GM23248 (cell line): ENCODE data around the gene TEAD1. TPM values are rescaled to one million over a fixed set of nuclear protein-coding genes. Genes with fewer than 3 reads are reported as not detected.

Experiments
- DNase-seq: peaks from one replicate; pipeline ENCODE4 v3.0.0-alpha.2; 2015
- H2AFZ ChIP-seq: fragments of 200-600 bp; sonication (generic); 2 replicates; pipeline ENCODE4 v1.6.1; 2016; ENCODE audit warnings: antibody characterized with exemption
- H3F3A ChIP-seq: fragments of 200-600 bp; sonication (generic); 2 replicates; pipeline ENCODE4 v1.6.1; 2016; ENCODE audit warnings: mild to moderate bottlenecking, antibody characterized with exemption, mixed run types; ENCODE audit not compliant: insufficient read depth
- H3K27ac ChIP-seq: fragments of 200-600 bp; sonication (generic); 2 replicates; pipeline ENCODE4 v1.5.1; 2016; ENCODE audit warnings: mild to moderate bottlenecking
- H3K27me3 ChIP-seq: fragments of 200-600 bp; sonication (generic); replicated peaks from 2 replicates; pipeline ENCODE4 v1.6.1; 2016; ENCODE audit warnings: mild to moderate bottlenecking; ENCODE audit not compliant: insufficient read depth
- H3K36me3 ChIP-seq: fragments of 200-600 bp; sonication (generic); 2 replicates; pipeline ENCODE4 v1.6.1; 2016; ENCODE audit warnings: low read depth, mild to moderate bottlenecking
- H3K4me1 ChIP-seq: fragments of 200-600 bp; sonication (generic); 2 replicates; pipeline ENCODE4 v1.6.1; 2016; ENCODE audit warnings: mild to moderate bottlenecking; ENCODE audit not compliant: insufficient read depth
- H3K4me2 ChIP-seq: fragments of 200-600 bp; sonication (generic); one replicate; pipeline ENCODE4 v1.6.1; 2016; ENCODE audit warnings: mild to moderate bottlenecking; ENCODE audit not compliant: unreplicated experiment
- H3K4me3 ChIP-seq: fragments of 200-600 bp; sonication (generic); 2 replicates; pipeline ENCODE4 v1.5.1; 2016; ENCODE audit warnings: mild to moderate bottlenecking
- H3K79me2 ChIP-seq: fragments of 200-600 bp; sonication (generic); 2 replicates; pipeline ENCODE4 v1.6.1; 2016; ENCODE audit warnings: mild to moderate bottlenecking; ENCODE audit not compliant: insufficient read depth
- H3K9ac ChIP-seq: fragments of 200-600 bp; sonication (generic); 2 replicates; pipeline ENCODE4 v1.6.1; 2016; ENCODE audit warnings: mild to moderate bottlenecking
- H3K9me2 ChIP-seq: fragments of 200-600 bp; sonication (generic); 2 replicates; pipeline ENCODE4 v1.6.1; 2016; ENCODE audit warnings: mixed run types, mild to moderate bottlenecking, moderate library complexity; ENCODE audit not compliant: insufficient read depth
- H3K9me3 ChIP-seq: fragments of 200-600 bp; sonication (generic); one replicate; pipeline ENCODE4 v1.6.1; 2017; ENCODE audit warnings: low read depth
- H4K20me1 ChIP-seq: fragments of 200-600 bp; sonication (generic); 2 replicates; pipeline ENCODE4 v1.6.0; 2016; ENCODE audit not compliant: insufficient read depth
- EZH2 ChIP-seq: fragments of 200-600 bp; sonication (generic); IDR thresholded peaks from 2 replicates; pipeline ENCODE4 v1.6.1; 2018; ENCODE audit warnings: antibody characterized with exemption, mild to moderate bottlenecking; ENCODE audit not compliant: insufficient read depth, poor library complexity, severe bottlenecking
- EZH2phosphoT487 ChIP-seq: fragments of 200-600 bp; sonication (generic); IDR thresholded peaks from 2 replicates; pipeline ENCODE4 v1.6.1; 2018; ENCODE audit warnings: antibody characterized with exemption, moderate library complexity, mild to moderate bottlenecking, low read depth; ENCODE audit not compliant: insufficient read depth
- WGBS, 2 experiments: methylation state at CpG; one replicate each; pipeline ENCODE4 v1.1.6; 2015 to 2017; ENCODE audit warnings: low lambda C conversion rate in 2 of 2, low coverage in 1 of 2; ENCODE audit errors: missing lambda C conversion rate in 2 of 2; 5-methylcytosine and 5-hydroxymethylcytosine counted together
- in situ Hi-C: fragments of 300-500 bp; cut with MboI; formaldehyde crosslinking; loops from 2 replicates; pipeline ENCODE4 v1.15.0; 2020
- polyA plus RNA-seq: library from polyadenylated mRNA; unstranded; fragments of >200 nt; fragmentation: Nextera tagmentation; extraction: Ambion mirVana; gene quantifications from 2 replicates; pipeline ENCODE4 v1.2.1, GENCODE V29; 2016
- total RNA-seq: library from RNA; depleted of rRNA; stranded (reverse); fragments of >200 nt; shearing (Covaris generic); gene quantifications from 2 replicates; pipeline ENCODE4 v1.2.3, GENCODE V29; 2014

TEAD1 gene
- total and polyA plus RNA-seq, 2 experiments from 2014 or later: 52.3 to 144 TPM

DNA sequence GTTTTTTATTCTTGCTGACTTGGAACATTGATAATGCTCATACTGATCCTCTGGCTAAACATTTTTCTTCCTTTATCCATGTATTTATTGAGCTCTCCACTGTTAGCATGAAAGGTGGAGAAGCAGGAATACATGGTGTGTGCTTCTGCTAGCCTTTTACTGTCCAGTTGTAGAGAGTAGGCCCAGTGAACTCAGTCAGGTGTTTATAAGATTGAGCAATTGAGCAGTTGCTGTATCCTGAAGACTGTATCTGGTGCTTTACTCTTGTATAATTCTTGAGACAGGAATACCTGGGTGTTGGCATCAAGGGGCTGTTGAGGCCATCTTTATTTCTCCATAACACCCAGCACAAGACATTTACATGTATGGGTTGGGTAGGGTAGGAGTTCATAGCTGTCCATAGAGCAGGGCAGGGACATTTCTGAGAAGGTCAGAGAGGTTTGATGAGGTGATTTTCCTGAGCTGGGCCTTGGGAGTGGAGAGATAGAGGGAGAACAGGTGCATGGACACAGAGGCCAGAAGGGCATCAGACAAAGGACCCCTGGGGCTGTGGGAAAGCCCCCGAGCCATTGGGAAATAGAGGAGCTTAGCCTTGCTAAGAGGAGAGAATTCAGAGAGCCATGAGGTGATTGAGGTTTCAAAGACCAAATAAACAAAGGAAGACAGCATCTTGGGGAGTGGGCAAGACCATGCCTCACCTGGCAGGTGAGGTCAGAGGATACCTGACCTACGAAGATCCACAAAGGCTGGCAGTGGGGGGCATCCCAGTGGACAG lies 155.5 kb downstream of the TEAD1 start:
- peaks cover 6% of the 10 kb centered on the region; the same call in 1 of the 2 replicates for H3K36me3 ChIP-seq
- H3K4me3 ChIP-seq: no peak overlapping the region; the same call in 1 of the 2 replicates
- no peaks in the 10 kb centered on the region for H3K9me2 ChIP-seq
- WGBS, 2 experiments: 87 to 97% methylated on average over 2 of the region's 2 CpGs
- no peak overlapping the region for H2AFZ ChIP-seq
- H3K27me3 ChIP-seq: no peaks in the 10 kb centered on the region
- H3K4me2 ChIP-seq: peak overlapping the region; percentile 74
- H3F3A ChIP-seq: peaks cover 66% of the 10 kb centered on the region
- H4K20me1 ChIP-seq: peaks cover 52% of the 10 kb centered on the region
- no peak for DNase-seq
- no peak overlapping the region for H3K27ac ChIP-seq
- no peaks in the 10 kb centered on the region for H3K9me3 ChIP-seq
- TF ChIP-seq EZH2: no peak
- TF ChIP-seq EZH2phosphoT487: no peak
- in situ Hi-C loops: no loop called here
- H3K4me1 ChIP-seq: peaks cover 52% of the 10 kb centered on the region
- peaks cover 100% of the 10 kb centered on the region for H3K79me2 ChIP-seq
- H3K9ac ChIP-seq: no peak overlapping the region

DNA sequence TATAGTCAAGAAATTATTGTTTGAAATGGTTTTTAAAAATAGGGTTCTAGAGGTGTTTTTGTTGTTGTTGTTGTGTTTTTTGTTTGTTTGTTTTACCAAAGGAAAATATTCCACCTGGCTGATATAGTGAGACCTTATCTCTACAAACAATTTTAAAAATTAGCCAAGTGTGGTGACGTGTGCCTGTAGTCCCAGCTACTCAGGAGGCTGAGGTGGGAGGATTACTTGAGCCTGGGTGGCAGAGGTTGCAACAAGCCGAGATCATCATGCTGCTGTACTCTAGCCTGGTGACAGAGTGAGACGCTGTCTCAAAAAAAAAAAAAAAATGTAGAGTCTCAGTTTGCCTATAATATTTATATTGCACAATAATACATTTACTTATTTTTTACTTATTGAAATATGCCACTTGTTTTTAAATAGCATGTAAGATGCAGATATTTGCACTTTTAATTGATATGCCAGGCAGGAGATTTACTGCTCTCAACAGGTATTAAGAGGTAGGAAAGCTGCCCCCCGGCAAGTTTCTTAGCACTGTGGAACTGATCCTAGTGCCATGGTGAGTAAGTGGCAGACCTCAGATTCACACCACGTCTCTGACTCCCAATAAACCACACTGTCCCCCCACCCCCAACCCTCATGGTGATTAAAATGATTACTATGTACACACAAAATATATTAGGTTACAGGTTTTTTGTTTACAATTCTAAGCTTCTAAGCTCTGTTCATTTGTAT lies 157.4 kb downstream of the TEAD1 start:
- Histone ChIP-seq H3K27me3 (no peaks in the 10 kb centered on the region), H3K27ac (no peak overlapping the region), H3K9ac (no peak overlapping the region), H3K9me3 (no peaks in the 10 kb centered on the region), H3K4me1 (peaks cover 52% of the 10 kb centered on the region), H3K4me3 (no peak overlapping the region), H3K36me3 (no peaks in the 10 kb centered on the region), H2AFZ (no peak overlapping the region), H3F3A (peaks cover 52% of the 10 kb centered on the region), H3K4me2 (no peak overlapping the region), H3K79me2 (peaks cover 100% of the 10 kb centered on the region), H3K9me2 (no peaks in the 10 kb centered on the region), H4K20me1 (peaks cover 47% of the 10 kb centered on the region)
- in situ Hi-C loops: no loop called here
- WGBS, 2 experiments: 79 to 81% methylated on average over 5 of the region's 5 CpGs
- TF ChIP-seq EZH2phosphoT487 (no peak), EZH2 (no peak)
- DNase-seq: no peak

DNA sequence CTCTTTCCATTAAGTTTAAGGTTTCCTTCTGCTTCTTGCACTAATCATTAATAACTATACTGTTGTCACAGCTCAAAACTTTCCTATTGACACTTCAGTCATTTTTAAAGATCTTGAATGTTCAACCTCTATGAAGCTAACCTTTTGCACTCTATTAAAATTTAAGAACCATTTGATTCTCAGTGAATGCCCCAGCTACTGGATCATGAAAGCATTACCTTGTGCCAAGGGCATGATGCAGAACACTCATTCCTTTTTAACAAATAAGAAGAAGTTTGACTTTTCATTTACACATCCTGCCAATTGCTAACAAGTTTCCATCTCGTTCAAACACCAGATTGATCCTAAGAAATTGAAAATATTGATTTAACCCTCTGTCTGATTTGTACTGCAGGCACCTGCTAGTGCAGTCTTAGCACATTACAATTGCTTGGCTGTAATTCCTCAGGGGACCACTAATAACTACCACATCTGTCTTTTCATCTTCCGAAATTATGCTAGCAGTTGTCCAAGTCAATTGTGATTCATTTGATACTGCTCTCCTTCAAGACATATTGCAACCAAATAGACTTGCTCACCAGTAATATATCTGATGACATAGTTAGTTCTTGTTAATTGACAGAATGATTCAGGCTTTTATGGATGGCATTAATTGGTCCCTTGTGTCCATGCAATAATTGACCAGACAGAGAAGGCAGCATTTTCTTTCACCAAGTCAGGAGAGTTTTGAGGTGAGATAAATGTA lies 158.4 kb downstream of the TEAD1 start:
- peak; percentile 62 for DNase-seq
- Histone ChIP-seq H4K20me1 (peaks cover 41% of the 10 kb centered on the region), H3F3A (peaks cover 44% of the 10 kb centered on the region), H2AFZ (no peak overlapping the region), H3K27me3 (no peaks in the 10 kb centered on the region), H3K27ac (0 out of 2 replicates have a peak overlapping the region, but pooled peaks have one; percentile 5), H3K79me2 (peaks cover 100% of the 10 kb centered on the region), H3K9me3 (no peaks in the 10 kb centered on the region), H3K4me2 (no peak overlapping the region), H3K9me2 (no peaks in the 10 kb centered on the region), H3K9ac (no peak overlapping the region), H3K4me3 (no peak overlapping the region), H3K36me3 (no peaks in the 10 kb centered on the region), H3K4me1 (peaks cover 45% of the 10 kb centered on the region)
- TF ChIP-seq EZH2phosphoT487 (0 out of 2 replicates have a peak, but pooled peaks have one; percentile 49), EZH2 (no peak)
- 8 to 10% methylated on average over 2 of the region's 2 CpGs for WGBS, 2 experiments
- in situ Hi-C loops: no loop called here

DNA sequence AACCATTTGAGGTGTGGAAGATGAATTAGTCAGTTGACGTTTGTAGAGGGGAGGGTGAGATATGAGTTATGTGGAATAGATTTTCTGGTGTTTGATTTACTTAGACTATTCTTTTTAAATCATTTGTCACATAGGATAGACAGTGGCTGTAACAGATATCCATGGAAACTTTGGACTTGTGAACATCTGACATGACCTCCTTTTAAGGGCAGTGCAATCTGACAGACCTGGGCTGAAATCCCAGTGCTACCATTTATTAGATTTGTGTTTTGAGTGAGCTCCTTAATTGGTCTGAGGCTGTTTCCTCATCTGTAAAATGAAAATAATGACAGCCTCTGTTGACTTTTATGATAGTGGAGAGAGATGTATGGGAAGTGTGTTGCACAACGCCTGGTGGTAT lies 159.9 kb downstream of the TEAD1 start:
- Histone ChIP-seq H3F3A (peaks cover 33% of the 10 kb centered on the region), H3K4me2 (no peak overlapping the region), H3K27ac (no peak overlapping the region), H3K4me1 (peaks cover 39% of the 10 kb centered on the region), H3K79me2 (peaks cover 100% of the 10 kb centered on the region), H3K9ac (no peak overlapping the region), H3K9me3 (no peaks in the 10 kb centered on the region), H3K4me3 (no peak overlapping the region), H3K36me3 (no peaks in the 10 kb centered on the region), H4K20me1 (peaks cover 32% of the 10 kb centered on the region), H3K9me2 (no peaks in the 10 kb centered on the region), H3K27me3 (no peaks in the 10 kb centered on the region), H2AFZ (no peak overlapping the region)
- DNase-seq: no peak
- no peak for TF ChIP-seq EZH2
- in situ Hi-C loops: no loop called here
- WGBS, 2 experiments: 95 to 100% methylated on average over 2 of the region's 2 CpGs
